NCI-H82 treated with DMSO at 0.1 percent for 48 hours (cell line): ENCODE results near the gene CPNE4.

Source experiments
- DNase-seq: peaks from one replicate; lab custom pipeline; 2025; ENCODE audit not compliant: unreplicated experiment; lab: John Stamatoyannopoulos, UW

The CPNE4 gene

DNA sequence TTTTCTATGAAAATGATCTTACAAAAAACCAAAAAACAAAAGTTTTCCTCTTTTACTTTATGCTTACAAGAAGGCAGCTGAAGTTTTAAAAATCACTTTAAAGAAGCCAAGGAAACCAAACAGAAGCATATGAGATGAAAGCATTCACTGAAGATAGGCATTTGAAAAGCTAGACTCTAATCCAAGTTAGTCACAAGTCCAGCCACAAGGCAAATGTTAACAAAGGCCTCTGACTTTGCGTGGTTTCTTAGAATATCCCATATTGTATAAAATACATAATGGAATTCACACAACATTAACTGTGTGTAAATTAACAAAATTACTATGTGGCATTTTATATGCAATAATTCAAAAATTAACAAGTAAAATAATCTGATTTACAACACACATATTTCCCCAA is 549.7 kb downstream of the CPNE4 start:
- no peak for DNase-seq

DNA sequence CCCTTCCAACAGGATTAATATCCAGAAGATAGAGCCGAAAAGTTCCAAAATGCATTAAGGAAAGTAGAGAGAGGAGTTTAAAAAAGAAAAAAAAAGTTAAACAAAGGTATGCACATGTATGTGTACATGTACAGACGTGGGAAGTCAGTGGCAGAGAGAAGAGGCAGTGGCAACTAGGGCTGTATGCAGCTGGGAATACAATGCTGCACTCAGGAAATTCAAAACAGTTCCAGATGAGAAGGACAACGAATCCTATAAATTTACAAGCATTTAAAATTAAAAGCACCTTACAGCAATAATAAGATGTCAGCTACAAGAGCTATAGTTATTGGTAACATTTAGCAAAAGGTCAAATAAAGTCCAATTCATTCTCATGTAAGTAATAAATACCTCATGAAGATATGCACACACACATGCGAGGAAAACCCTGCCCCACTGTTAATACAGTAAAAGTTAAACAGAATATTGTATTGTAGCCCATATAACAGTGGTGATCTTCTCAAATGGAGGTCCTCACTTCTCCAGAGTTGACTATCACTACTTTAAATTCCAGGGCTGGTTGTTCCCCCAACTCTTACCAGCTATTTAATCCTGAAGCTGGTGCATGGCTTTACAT is 550.2 kb downstream of the CPNE4 start:
- DNase-seq = no peak
